HG03103 (cell line): Measurements from ENCODE around the gene KCNK5.

Experiments used
- ATAC-seq: cut with Tn5 transposase; IDR thresholded peaks from one replicate; pipeline ENCODE4 v1.9.1; 2021; ENCODE audit warnings: low read depth; ENCODE audit not compliant: unreplicated experiment

Gene KCNK5

GRCh38 chr6:39218868-39219567, 10.3 kb downstream of the KCNK5 start:
- ATAC-seq, result no peak

GRCh38 chr6:39217177-39217864, 12.0 kb downstream of the KCNK5 start:
- no peak for ATAC-seq

GRCh38 chr6:39215640-39216158, 13.6 kb downstream of the KCNK5 start:
- no peak for ATAC-seq

- ATAC-seq, result no peak
These were observed 14.2 kb downstream of the KCNK5 start for GRCh38 chr6:39214846-39215639.

GRCh38 chr6:39214120-39214813, 15.0 kb downstream of the KCNK5 start:
- ATAC-seq, result no peak

GRCh38 chr6:39213195-39213920, 15.9 kb downstream of the KCNK5 start:
- ATAC-seq, result no peak

- no peak for ATAC-seq
These were observed 18.1 kb downstream of the KCNK5 start for GRCh38 chr6:39211183-39211582.

GRCh38 chr6:39210450-39210849, 18.8 kb downstream of the KCNK5 start:
- no peak for ATAC-seq

GRCh38 chr6:39209911-39210310, 19.4 kb downstream of the KCNK5 start:
- ATAC-seq, result no peak

GRCh38 chr6:39209360-39209811, 19.9 kb downstream of the KCNK5 start:
- no peak for ATAC-seq

- no peak for ATAC-seq
These were observed 21.0 kb downstream of the KCNK5 start for GRCh38 chr6:39208223-39208739.

- no peak for ATAC-seq
These were observed 21.7 kb downstream of the KCNK5 start for GRCh38 chr6:39207416-39208222.

- no peak for ATAC-seq
These were observed 23.0 kb downstream of the KCNK5 start for GRCh38 chr6:39206250-39206721.

- ATAC-seq, result no peak
These were observed 24.5 kb downstream of the KCNK5 start for GRCh38 chr6:39204646-39205244.

- no peak for ATAC-seq
These were observed 25.1 kb downstream of the KCNK5 start for GRCh38 chr6:39204160-39204495.

- no peak for ATAC-seq
These were observed 25.7 kb downstream of the KCNK5 start for GRCh38 chr6:39203436-39204159.

- no peak for ATAC-seq
These were observed 27.1 kb downstream of the KCNK5 start for GRCh38 chr6:39202166-39202565.

- no peak for ATAC-seq
These were observed 28.7 kb downstream of the KCNK5 start for GRCh38 chr6:39200498-39201020.
